ENCODE measurements around the gene CDHR1. TPM values are rescaled to one million over a fixed set of nuclear protein-coding genes. Genes with fewer than 3 reads are reported as not detected.

CDHR1 gene
- polyA plus RNA-seq, 1 of the 3 experiments (the other 2 are of a cell fraction) = 0.02 TPM

- TF ChIP-seq CTCF (IDR thresholded peaks at IDR 0.05) = no peak
- no peak for TF ChIP-seq GABPA (IDR thresholded peaks at IDR 0.05; ENCODE audit: low read depth)
- TF ChIP-seq FOSL2 (IDR thresholded peaks at IDR 0.05; ENCODE audit: borderline replicate concordance, low read depth) = no peak
Observed at GRCh38 chr10:84221916-84222315, 27.6 kb downstream of the CDHR1 start (continued).

- no peaks in the 10 kb centered on the region; a peak in 1 of 4 replicates for H3K4me1 ChIP-seq (ENCODE audit: control insufficient read depth in 1 of 2, insufficient read depth in 2 of 2, low read depth in 1 of 2, low read length in 1 of 2)
- TF ChIP-seq REST (IDR thresholded peaks at IDR 0.05; ENCODE audit: low read depth, low read length) (peak; percentile 89), ZBTB33 (IDR thresholded peaks at IDR 0.05; ENCODE audit: borderline replicate concordance, low read depth) (no peak)
- H3K9ac ChIP-seq = no peak overlapping the region
- H3K4me2 ChIP-seq = no peak overlapping the region
- H2AFZ ChIP-seq (ENCODE audit: low read depth) = no peak overlapping the region
- WGBS (ENCODE audit: low lambda C conversion rate) = 31% methylated on average over 5 of the region's 6 CpGs
- H3K36me3 ChIP-seq (replicated peaks in 1 of 2; ENCODE audit: control insufficient read depth in 1 of 2, insufficient read depth in 2 of 2, low read length in 1 of 2) = no peaks in the 10 kb centered on the region
- H3K9me3 ChIP-seq = no peaks in the 10 kb centered on the region
- H3K9me2 ChIP-seq = no peaks in the 10 kb centered on the region
- CTCF ChIA-PET = no interaction called here
- no peak overlapping the region for H3K4me3 ChIP-seq (ENCODE audit: low read depth in 2 of 2, low read length in 1 of 2)
- no peaks in the 10 kb centered on the region for H3F3A ChIP-seq (replicated peaks; ENCODE audit: insufficient read depth)
- H3K79me2 ChIP-seq (ENCODE audit: insufficient read depth) = no peaks in the 10 kb centered on the region
- H4K20me1 ChIP-seq (ENCODE audit: insufficient read depth) = no peaks in the 10 kb centered on the region
- no peaks in the 10 kb centered on the region for H3K27me3 ChIP-seq (ENCODE audit: insufficient read depth)
- H3K27ac ChIP-seq (ENCODE audit: low read depth in 2 of 2, low read length in 1 of 2) = no peak overlapping the region
- POLR2A ChIA-PET = no interaction called here
- DNase-seq = no peak
Observed at GRCh38 chr10:84224411-84225028, 30.2 kb downstream of the CDHR1 start.

Data from SK-N-SH (cell line).